Measurements from ENCODE around the gene AHCTF1. TPM values are rescaled to one million over a fixed set of nuclear protein-coding genes. Genes with fewer than 3 reads are reported as not detected.

AHCTF1 gene
- total RNA-seq, 1 experiment from 2014 or later, result 46.4 TPM

DNA sequence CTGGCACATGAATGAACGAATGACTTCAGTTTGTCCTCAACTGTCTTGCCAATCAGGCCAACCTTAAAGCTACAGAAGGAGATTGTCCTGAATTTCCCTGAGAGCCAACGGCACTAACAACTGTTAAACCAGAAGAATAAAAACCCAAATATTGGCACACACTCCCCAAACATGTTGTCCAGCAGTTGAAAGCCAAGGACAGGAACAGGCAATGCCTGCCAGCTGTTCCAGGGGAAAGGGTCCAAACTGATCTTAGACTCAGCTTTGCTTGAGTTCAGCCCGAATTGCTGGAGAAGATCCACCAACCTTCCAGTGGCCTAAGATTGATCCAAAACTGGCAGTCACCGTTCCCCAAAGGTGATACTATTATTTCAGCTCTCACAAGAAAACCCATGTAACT is 22.4 kb upstream of the AHCTF1 start:
- Mint-ChIP-seq H3K27me3 (ENCODE audit: low read depth) (no peaks in the 10 kb centered on the region), H3K27ac (0 out of 2 replicates have a peak overlapping the region, but pooled peaks have one; percentile 33), H3K4me1 (peaks cover 11% of the 10 kb centered on the region), H3K36me3 (peaks cover 37% of the 10 kb centered on the region), H3K9me3 (peaks cover 11% of the 10 kb centered on the region), H3K4me3 (no peak overlapping the region)
- ATAC-seq, result no peak
- ChIA-PET CTCF (interaction anchor here (1.2 kb wide), 1 partner anchor 18 kb away, joined by 4 read pairs; no protein-coding TSS in a partner anchor), POLR2A (interaction anchor here (0.6 to 0.7 kb wide), 2 partner anchors 13 to 45 kb away, joined by 4 read pairs; no protein-coding TSS in a partner anchor)
- no peak for TF ChIP-seq ZNF416 (CRISPR knock-in tag; IDR thresholded peaks at IDR 0.05)
- TF ChIP-seq, protein P1, sequence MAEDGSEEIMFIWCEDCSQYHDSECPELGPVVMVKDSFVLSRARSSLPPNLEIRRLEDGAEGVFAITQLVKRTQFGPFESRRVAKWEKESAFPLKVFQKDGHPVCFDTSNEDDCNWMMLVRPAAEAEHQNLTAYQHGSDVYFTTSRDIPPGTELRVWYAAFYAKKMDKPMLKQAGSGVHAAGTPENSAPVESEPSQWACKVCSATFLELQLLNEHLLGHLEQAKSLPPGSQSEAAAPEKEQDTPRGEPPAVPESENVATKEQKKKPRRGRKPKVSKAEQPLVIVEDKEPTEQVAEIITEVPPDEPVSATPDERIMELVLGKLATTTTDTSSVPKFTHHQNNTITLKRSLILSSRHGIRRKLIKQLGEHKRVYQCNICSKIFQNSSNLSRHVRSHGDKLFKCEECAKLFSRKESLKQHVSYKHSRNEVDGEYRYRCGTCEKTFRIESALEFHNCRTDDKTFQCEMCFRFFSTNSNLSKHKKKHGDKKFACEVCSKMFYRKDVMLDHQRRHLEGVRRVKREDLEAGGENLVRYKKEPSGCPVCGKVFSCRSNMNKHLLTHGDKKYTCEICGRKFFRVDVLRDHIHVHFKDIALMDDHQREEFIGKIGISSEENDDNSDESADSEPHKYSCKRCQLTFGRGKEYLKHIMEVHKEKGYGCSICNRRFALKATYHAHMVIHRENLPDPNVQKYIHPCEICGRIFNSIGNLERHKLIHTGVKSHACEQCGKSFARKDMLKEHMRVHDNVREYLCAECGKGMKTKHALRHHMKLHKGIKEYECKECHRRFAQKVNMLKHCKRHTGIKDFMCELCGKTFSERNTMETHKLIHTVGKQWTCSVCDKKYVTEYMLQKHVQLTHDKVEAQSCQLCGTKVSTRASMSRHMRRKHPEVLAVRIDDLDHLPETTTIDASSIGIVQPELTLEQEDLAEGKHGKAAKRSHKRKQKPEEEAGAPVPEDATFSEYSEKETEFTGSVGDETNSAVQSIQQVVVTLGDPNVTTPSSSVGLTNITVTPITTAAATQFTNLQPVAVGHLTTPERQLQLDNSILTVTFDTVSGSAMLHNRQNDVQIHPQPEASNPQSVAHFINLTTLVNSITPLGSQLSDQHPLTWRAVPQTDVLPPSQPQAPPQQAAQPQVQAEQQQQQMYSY (CRISPR knock-in tag; IDR thresholded peaks at IDR 0.05), result no peak
- DNase-seq (ENCODE audit: low spot score), result no peak

DNA sequence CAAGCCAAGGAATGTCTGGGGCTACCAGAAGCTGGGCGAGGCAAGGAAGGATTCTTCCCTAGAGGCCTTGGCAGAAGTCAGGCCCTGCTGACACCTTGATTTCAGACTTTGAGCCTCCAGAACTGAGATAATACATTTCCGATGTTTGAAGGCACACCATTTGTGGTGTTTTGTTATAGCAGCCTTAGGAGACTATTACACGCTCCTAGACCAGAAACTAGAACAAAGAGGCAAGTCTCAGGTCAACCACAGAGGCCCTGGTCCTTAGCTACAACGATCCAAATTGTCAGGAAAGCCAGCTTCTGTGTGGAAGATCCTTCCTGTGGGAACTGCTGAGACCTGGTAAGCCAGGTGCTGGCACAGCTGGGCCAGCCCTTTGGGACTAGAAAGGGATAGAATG is 19.7 kb upstream of the AHCTF1 start:
- H3K27me3 Mint-ChIP-seq (ENCODE audit: low read depth), result no peaks in the 10 kb centered on the region
- H3K27ac Mint-ChIP-seq, result no peak overlapping the region
- no peak overlapping the region for H3K4me3 Mint-ChIP-seq
- peaks cover 5% of the 10 kb centered on the region; the same call in 1 of the 2 replicates for H3K9me3 Mint-ChIP-seq
- ATAC-seq (no peak), DNase-seq (ENCODE audit: low spot score) (no peak)
- TF ChIP-seq ZBTB21 (CRISPR knock-in tag; IDR thresholded peaks at IDR 0.05; ENCODE audit: borderline replicate concordance) (no peak), ZNF423 (CRISPR knock-in tag; IDR thresholded peaks at IDR 0.05) (no peak), ESRRA (CRISPR knock-in tag; IDR thresholded peaks at IDR 0.05; ENCODE audit: borderline replicate concordance) (no peak), FOXJ3 (CRISPR knock-in tag; IDR thresholded peaks at IDR 0.05; ENCODE audit: borderline replicate concordance) (no peak), JUN (CRISPR knock-in tag; IDR thresholded peaks at IDR 0.05) (no peak), TP53 (CRISPR knock-in tag; IDR thresholded peaks at IDR 0.05) (no peak), ZNF263 (CRISPR knock-in tag; IDR thresholded peaks at IDR 0.05; ENCODE audit: low read depth) (no peak)
- TF ChIP-seq, protein P2, sequence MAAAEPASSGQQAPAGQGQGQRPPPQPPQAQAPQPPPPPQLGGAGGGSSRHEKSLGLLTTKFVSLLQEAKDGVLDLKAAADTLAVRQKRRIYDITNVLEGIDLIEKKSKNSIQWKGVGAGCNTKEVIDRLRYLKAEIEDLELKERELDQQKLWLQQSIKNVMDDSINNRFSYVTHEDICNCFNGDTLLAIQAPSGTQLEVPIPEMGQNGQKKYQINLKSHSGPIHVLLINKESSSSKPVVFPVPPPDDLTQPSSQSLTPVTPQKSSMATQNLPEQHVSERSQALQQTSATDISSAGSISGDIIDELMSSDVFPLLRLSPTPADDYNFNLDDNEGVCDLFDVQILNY (CRISPR knock-in tag; IDR thresholded peaks at IDR 0.05), result no peak
- TF ChIP-seq, protein P3, sequence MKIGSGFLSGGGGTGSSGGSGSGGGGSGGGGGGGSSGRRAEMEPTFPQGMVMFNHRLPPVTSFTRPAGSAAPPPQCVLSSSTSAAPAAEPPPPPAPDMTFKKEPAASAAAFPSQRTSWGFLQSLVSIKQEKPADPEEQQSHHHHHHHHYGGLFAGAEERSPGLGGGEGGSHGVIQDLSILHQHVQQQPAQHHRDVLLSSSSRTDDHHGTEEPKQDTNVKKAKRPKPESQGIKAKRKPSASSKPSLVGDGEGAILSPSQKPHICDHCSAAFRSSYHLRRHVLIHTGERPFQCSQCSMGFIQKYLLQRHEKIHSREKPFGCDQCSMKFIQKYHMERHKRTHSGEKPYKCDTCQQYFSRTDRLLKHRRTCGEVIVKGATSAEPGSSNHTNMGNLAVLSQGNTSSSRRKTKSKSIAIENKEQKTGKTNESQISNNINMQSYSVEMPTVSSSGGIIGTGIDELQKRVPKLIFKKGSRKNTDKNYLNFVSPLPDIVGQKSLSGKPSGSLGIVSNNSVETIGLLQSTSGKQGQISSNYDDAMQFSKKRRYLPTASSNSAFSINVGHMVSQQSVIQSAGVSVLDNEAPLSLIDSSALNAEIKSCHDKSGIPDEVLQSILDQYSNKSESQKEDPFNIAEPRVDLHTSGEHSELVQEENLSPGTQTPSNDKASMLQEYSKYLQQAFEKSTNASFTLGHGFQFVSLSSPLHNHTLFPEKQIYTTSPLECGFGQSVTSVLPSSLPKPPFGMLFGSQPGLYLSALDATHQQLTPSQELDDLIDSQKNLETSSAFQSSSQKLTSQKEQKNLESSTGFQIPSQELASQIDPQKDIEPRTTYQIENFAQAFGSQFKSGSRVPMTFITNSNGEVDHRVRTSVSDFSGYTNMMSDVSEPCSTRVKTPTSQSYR (CRISPR knock-in tag; IDR thresholded peaks at IDR 0.05), result no peak
- TF ChIP-seq, protein P4, sequence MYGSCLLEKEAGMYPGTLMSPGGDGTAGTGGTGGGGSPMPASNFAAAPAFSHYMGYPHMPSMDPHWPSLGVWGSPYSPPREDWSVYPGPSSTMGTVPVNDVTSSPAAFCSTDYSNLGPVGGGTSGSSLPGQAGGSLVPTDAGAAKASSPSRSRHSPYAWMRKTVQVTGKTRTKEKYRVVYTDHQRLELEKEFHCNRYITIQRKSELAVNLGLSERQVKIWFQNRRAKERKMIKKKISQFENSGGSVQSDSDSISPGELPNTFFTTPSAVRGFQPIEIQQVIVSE (CRISPR knock-in tag; IDR thresholded peaks at IDR 0.05; ENCODE audit: borderline replicate concordance), result no peak
- peaks cover 24% of the 10 kb centered on the region for H3K36me3 Mint-ChIP-seq
- POLR2A ChIA-PET, result no interaction called here
- peaks cover 27% of the 10 kb centered on the region for H3K4me1 Mint-ChIP-seq
- CTCF ChIA-PET, result no interaction called here

DNA sequence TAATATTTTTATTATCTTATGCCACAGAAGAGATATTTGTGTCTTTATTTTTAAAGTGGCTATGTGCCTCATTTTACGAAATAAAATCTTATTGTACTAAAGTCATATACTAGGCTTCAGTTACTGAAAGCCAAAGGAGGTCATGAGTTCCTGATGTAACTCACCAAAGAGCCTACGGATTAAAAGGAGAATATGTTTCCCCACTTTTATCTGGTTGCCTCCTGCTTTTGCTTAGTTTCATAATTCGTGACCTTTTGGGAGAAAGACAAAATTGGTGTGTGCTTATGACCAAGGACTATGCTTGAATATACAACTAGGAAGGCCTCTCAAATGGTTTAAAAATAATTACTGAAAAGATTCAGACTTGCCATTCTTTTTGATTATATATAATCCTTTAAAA is 18.2 kb upstream of the AHCTF1 start:
- Mint-ChIP-seq H3K9me3 (peaks cover 5% of the 10 kb centered on the region; the same call in 1 of the 2 replicates), H3K27ac (no peak overlapping the region), H3K4me1 (peaks cover 27% of the 10 kb centered on the region), H3K4me3 (no peak overlapping the region), H3K36me3 (peaks cover 33% of the 10 kb centered on the region), H3K27me3 (ENCODE audit: low read depth) (no peaks in the 10 kb centered on the region)
- ATAC-seq (no peak), DNase-seq (ENCODE audit: low spot score) (no peak)
- POLR2A ChIA-PET, result interaction anchor here (1.2 kb wide), 1 partner anchor 11 kb away, joined by 3 read pairs; no protein-coding TSS in a partner anchor
- CTCF ChIA-PET, result interaction anchor here (0.9 to 1.6 kb wide), 2 partner anchors 15 to 169 kb away, joined by 3 to 5 read pairs; no protein-coding TSS in a partner anchor
- TF ChIP-seq, protein P1 (CRISPR knock-in tag; IDR thresholded peaks at IDR 0.05), result no peak
- TF ChIP-seq, protein P5, sequence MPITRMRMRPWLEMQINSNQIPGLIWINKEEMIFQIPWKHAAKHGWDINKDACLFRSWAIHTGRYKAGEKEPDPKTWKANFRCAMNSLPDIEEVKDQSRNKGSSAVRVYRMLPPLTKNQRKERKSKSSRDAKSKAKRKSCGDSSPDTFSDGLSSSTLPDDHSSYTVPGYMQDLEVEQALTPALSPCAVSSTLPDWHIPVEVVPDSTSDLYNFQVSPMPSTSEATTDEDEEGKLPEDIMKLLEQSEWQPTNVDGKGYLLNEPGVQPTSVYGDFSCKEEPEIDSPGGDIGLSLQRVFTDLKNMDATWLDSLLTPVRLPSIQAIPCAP (CRISPR knock-in tag; IDR thresholded peaks at IDR 0.05), result no peak
- TF ChIP-seq ZNF219 (CRISPR knock-in tag; IDR thresholded peaks at IDR 0.05; ENCODE audit: borderline replicate concordance) (no peak), TEAD1 (CRISPR knock-in tag; IDR thresholded peaks at IDR 0.05) (no peak)
- TF ChIP-seq, protein P6, sequence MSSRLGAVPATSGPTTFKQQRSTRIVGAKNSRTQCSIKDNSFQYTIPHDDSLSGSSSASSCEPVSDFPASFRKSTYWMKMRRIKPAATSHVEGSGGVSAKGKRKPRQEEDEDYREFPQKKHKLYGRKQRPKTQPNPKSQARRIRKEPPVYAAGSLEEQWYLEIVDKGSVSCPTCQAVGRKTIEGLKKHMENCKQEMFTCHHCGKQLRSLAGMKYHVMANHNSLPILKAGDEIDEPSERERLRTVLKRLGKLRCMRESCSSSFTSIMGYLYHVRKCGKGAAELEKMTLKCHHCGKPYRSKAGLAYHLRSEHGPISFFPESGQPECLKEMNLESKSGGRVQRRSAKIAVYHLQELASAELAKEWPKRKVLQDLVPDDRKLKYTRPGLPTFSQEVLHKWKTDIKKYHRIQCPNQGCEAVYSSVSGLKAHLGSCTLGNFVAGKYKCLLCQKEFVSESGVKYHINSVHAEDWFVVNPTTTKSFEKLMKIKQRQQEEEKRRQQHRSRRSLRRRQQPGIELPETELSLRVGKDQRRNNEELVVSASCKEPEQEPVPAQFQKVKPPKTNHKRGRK (CRISPR knock-in tag; IDR thresholded peaks at IDR 0.05; ENCODE audit: borderline replicate concordance), result no peak

All from WTC11 (cell line).